ENCODE measurements around the gene FGF14.
"Not testable (repeated sequence)": the region's sequence is repeated elsewhere in the genome, so short reads cannot be mapped to it uniquely, and the experiment has no call there.

FGF14 gene

GRCh38 chr13:102091231-102091630 is 310.6 kb downstream of the FGF14 start:
- peaks cover 9% of the 10 kb centered on the region for H3K4me1 Mint-ChIP-seq
- peaks cover 4% of the 10 kb centered on the region for H3K9me3 Mint-ChIP-seq
- no peaks in the 10 kb centered on the region for H3K36me3 Mint-ChIP-seq (ENCODE audit: low read depth)
- no peaks in the 10 kb centered on the region for H3K27me3 Mint-ChIP-seq (ENCODE audit: low read depth)
- H3K27ac Mint-ChIP-seq: no peak overlapping the region
- TF ChIP-seq CTCF (IDR thresholded peaks at IDR 0.05; ENCODE audit: unreplicated experiment in 3 of 3): no peak
- H3K4me3 Mint-ChIP-seq: no peak overlapping the region

- Mint-ChIP-seq H3K36me3 (ENCODE audit: low read depth) (no peaks in the 10 kb centered on the region), H3K4me1 (peaks cover 9% of the 10 kb centered on the region), H3K4me3 (no peak overlapping the region), H3K27ac (no peak overlapping the region), H3K9me3 (peaks cover 4% of the 10 kb centered on the region), H3K27me3 (ENCODE audit: low read depth) (no peaks in the 10 kb centered on the region)
- no peak for TF ChIP-seq CTCF (IDR thresholded peaks at IDR 0.05; ENCODE audit: unreplicated experiment in 3 of 3)
Observed at GRCh38 chr13:102090532-102090931, 311.3 kb downstream of the FGF14 start.

- H3K4me3 Mint-ChIP-seq: no peak overlapping the region
- H3K27me3 Mint-ChIP-seq (ENCODE audit: low read depth): no peaks in the 10 kb centered on the region
- peaks cover 4% of the 10 kb centered on the region for H3K9me3 Mint-ChIP-seq
- H3K27ac Mint-ChIP-seq: no peak overlapping the region
- H3K36me3 Mint-ChIP-seq (ENCODE audit: low read depth): no peaks in the 10 kb centered on the region
- TF ChIP-seq CTCF (IDR thresholded peaks at IDR 0.05; ENCODE audit: unreplicated experiment in 3 of 3): no peak
- peaks cover 9% of the 10 kb centered on the region for H3K4me1 Mint-ChIP-seq
Observed at GRCh38 chr13:102089722-102090121, 312.1 kb downstream of the FGF14 start.

- TF ChIP-seq CTCF (IDR thresholded peaks at IDR 0.05; ENCODE audit: unreplicated experiment in 3 of 3): peak in 2 of 3 experiments; percentile 23 to 35
- Mint-ChIP-seq H3K4me3 (no peak overlapping the region), H3K27me3 (ENCODE audit: low read depth) (no peaks in the 10 kb centered on the region), H3K9me3 (peaks cover 4% of the 10 kb centered on the region), H3K4me1 (peaks cover 9% of the 10 kb centered on the region), H3K27ac (no peak overlapping the region), H3K36me3 (ENCODE audit: low read depth) (no peaks in the 10 kb centered on the region)
Observed at GRCh38 chr13:102089177-102089576, 312.7 kb downstream of the FGF14 start.

GRCh38 chr13:102073251-102073650 is 328.6 kb downstream of the FGF14 start:
- H3K27me3 Mint-ChIP-seq (ENCODE audit: low read depth): peaks cover 3% of the 10 kb centered on the region
- H3K9me3 Mint-ChIP-seq: no peaks in the 10 kb centered on the region
- no peak overlapping the region for H3K4me3 Mint-ChIP-seq
- no peak overlapping the region for H3K27ac Mint-ChIP-seq
- H3K36me3 Mint-ChIP-seq (ENCODE audit: low read depth): no peaks in the 10 kb centered on the region
- no peak for TF ChIP-seq CTCF (IDR thresholded peaks at IDR 0.05; ENCODE audit: unreplicated experiment in 3 of 3)
- no peaks in the 10 kb centered on the region for H3K4me1 Mint-ChIP-seq

- Mint-ChIP-seq H3K27me3 (ENCODE audit: low read depth) (peaks cover 3% of the 10 kb centered on the region), H3K4me1 (no peaks in the 10 kb centered on the region), H3K4me3 (no peak overlapping the region), H3K36me3 (ENCODE audit: low read depth) (no peaks in the 10 kb centered on the region), H3K9me3 (no peaks in the 10 kb centered on the region), H3K27ac (no peak overlapping the region)
- TF ChIP-seq CTCF (IDR thresholded peaks at IDR 0.05; ENCODE audit: unreplicated experiment in 3 of 3): no peak
Observed at GRCh38 chr13:102071711-102072110, 330.1 kb downstream of the FGF14 start.

- H3K9me3 Mint-ChIP-seq; H3K4me3 Mint-ChIP-seq; H3K27me3 Mint-ChIP-seq (ENCODE audit: low read depth); H3K27ac Mint-ChIP-seq; H3K4me1 Mint-ChIP-seq; H3K36me3 Mint-ChIP-seq (ENCODE audit: low read depth): not testable (repeated sequence)
Observed at GRCh38 chr13:102068323-102068722, 333.5 kb downstream of the FGF14 start.

All from nephron (organoid).